IPS DF 6.9 (cell line): ENCODE results near the gene LRRC19.

Experiments used
- DNase-seq: peaks from one replicate; pipeline ENCODE4 v3.0.0-alpha.2; 2013; ENCODE audit warnings: low read depth, low spot score
- H3K27ac ChIP-seq: one replicate; pipeline ENCODE4 v1.5.1; 2013; ENCODE audit warnings: low read length, control low read depth
- H3K27me3 ChIP-seq: 2 replicates; pipeline ENCODE4 v1.6.1; 2013; ENCODE audit warnings: mild to moderate bottlenecking, low read length; ENCODE audit not compliant: control insufficient read depth, insufficient read depth
- H3K36me3 ChIP-seq: 2 replicates; pipeline ENCODE4 v1.6.1; 2013; ENCODE audit warnings: low read length; ENCODE audit not compliant: control insufficient read depth, insufficient read depth
- H3K4me1 ChIP-seq: 2 replicates; pipeline ENCODE4 v1.6.1; 2013; ENCODE audit warnings: low read length; ENCODE audit not compliant: control insufficient read depth, insufficient read depth
- H3K4me3 ChIP-seq: 2 replicates; pipeline ENCODE4 v1.5.1; 2013; ENCODE audit warnings: mild to moderate bottlenecking, low read length
- H3K9me3 ChIP-seq: 2 replicates; pipeline ENCODE4 v1.6.1; 2013; ENCODE audit warnings: low read length, inconsistent platforms; ENCODE audit not compliant: control insufficient read depth, insufficient read depth
- WGBS: extraction: QIAGEN DNeasy Blood & Tissue Kit; methylation state at CpG from one replicate; pipeline ENCODE4 v1.1.7; 2013; ENCODE audit warnings: mixed read lengths, missing lambda C conversion rate; ENCODE audit not compliant: insufficient read length, insufficient coverage; 5-methylcytosine and 5-hydroxymethylcytosine counted together

The LRRC19 gene

GRCh38 chr9:27022920-27023319 lies 17.4 kb upstream of the LRRC19 start:
- no peak overlapping the region for H3K27ac ChIP-seq
- 0 out of 2 replicates have a peak, but pooled peaks cover 2% of the 10 kb centered on the region for H3K36me3 ChIP-seq
- no peaks in the 10 kb centered on the region for H3K27me3 ChIP-seq
- H3K4me1 ChIP-seq: no peaks in the 10 kb centered on the region
- no peaks in the 10 kb centered on the region for H3K9me3 ChIP-seq
- no peak for DNase-seq
- no peak overlapping the region for H3K4me3 ChIP-seq
- WGBS: no CpG with 5 or more reads among the region's 5 CpGs

- Histone ChIP-seq H3K9me3 (no peaks in the 10 kb centered on the region), H3K4me1 (no peaks in the 10 kb centered on the region), H3K27me3 (no peaks in the 10 kb centered on the region), H3K27ac (no peak overlapping the region), H3K4me3 (no peak overlapping the region), H3K36me3 (0 out of 2 replicates have a peak, but pooled peaks cover 2% of the 10 kb centered on the region)
- no peak for DNase-seq
Observed at GRCh38 chr9:27019589-27019988, 14.1 kb upstream of the LRRC19 start.

- WGBS: no CpG with 5 or more reads among the region's 3 CpGs
- no peaks in the 10 kb centered on the region for H3K27me3 ChIP-seq
- H3K9me3 ChIP-seq: no peaks in the 10 kb centered on the region
Observed at GRCh38 chr9:27003426-27004077, 1.9 kb downstream of the LRRC19 start.

GRCh38 chr9:26995810-26996209 lies 9.7 kb downstream of the LRRC19 start:
- Histone ChIP-seq H3K4me1 (no peaks in the 10 kb centered on the region), H3K4me3 (no peak overlapping the region), H3K27ac (no peak overlapping the region), H3K27me3 (no peaks in the 10 kb centered on the region), H3K36me3 (no peaks in the 10 kb centered on the region), H3K9me3 (no peaks in the 10 kb centered on the region)
- DNase-seq: no peak
- no CpG with 5 or more reads among the region's 2 CpGs for WGBS

More at GRCh38 chr9:27003426-27004077, 1.9 kb downstream of the LRRC19 start:
- H3K27ac ChIP-seq: no peak overlapping the region
- no peaks in the 10 kb centered on the region for H3K36me3 ChIP-seq
- DNase-seq: no peak
- no peak overlapping the region for H3K4me3 ChIP-seq
- H3K4me1 ChIP-seq: no peaks in the 10 kb centered on the region

GRCh38 chr9:26983340-26983739 lies 22.1 kb downstream of the LRRC19 start:
- H3K36me3 ChIP-seq: no peaks in the 10 kb centered on the region; the same call in 1 of the 2 replicates
- H3K27me3 ChIP-seq: no peaks in the 10 kb centered on the region
- no peak overlapping the region for H3K27ac ChIP-seq
- H3K4me1 ChIP-seq: no peaks in the 10 kb centered on the region
- no CpG with 5 or more reads among the region's 1 CpG for WGBS
- H3K4me3 ChIP-seq: no peak overlapping the region
- DNase-seq: no peak
- no peaks in the 10 kb centered on the region for H3K9me3 ChIP-seq

GRCh38 chr9:26975728-26976707 lies 29.5 kb downstream of the LRRC19 start:
- H3K27ac ChIP-seq: no peak overlapping the region
- no peaks in the 10 kb centered on the region for H3K4me1 ChIP-seq
- no peaks in the 10 kb centered on the region for H3K36me3 ChIP-seq
- H3K27me3 ChIP-seq: no peaks in the 10 kb centered on the region
- WGBS: no CpG with 5 or more reads among the region's 18 CpGs
- no peaks in the 10 kb centered on the region for H3K9me3 ChIP-seq
- peak; percentile 13 for DNase-seq
- H3K4me3 ChIP-seq: no peak overlapping the region

- DNase-seq: no peak
- Histone ChIP-seq H3K4me3 (no peak overlapping the region), H3K9me3 (no peaks in the 10 kb centered on the region), H3K27me3 (no peaks in the 10 kb centered on the region), H3K36me3 (no peaks in the 10 kb centered on the region), H3K27ac (no peak overlapping the region), H3K4me1 (no peaks in the 10 kb centered on the region)
- no CpG with 5 or more reads among the region's 4 CpGs for WGBS
Observed at GRCh38 chr9:26974927-26975326, 30.5 kb downstream of the LRRC19 start.

- no peaks in the 10 kb centered on the region for H3K9me3 ChIP-seq
Observed at GRCh38 chr9:26973989-26974388, 31.5 kb downstream of the LRRC19 start.

GRCh38 chr9:26971721-26972120 lies 33.8 kb downstream of the LRRC19 start:
- DNase-seq: no peak
- H3K36me3 ChIP-seq: no peaks in the 10 kb centered on the region
- H3K4me1 ChIP-seq: no peaks in the 10 kb centered on the region
- H3K27me3 ChIP-seq: no peaks in the 10 kb centered on the region
- no peak overlapping the region for H3K4me3 ChIP-seq
- no peaks in the 10 kb centered on the region for H3K9me3 ChIP-seq
- no CpG with 5 or more reads among the region's 1 CpG for WGBS
- no peak overlapping the region for H3K27ac ChIP-seq

More at GRCh38 chr9:26973989-26974388, 31.5 kb downstream of the LRRC19 start:
- H3K27ac ChIP-seq: no peak overlapping the region
- WGBS: no CpG with 5 or more reads among the region's 5 CpGs
- H3K27me3 ChIP-seq: no peaks in the 10 kb centered on the region
- no peaks in the 10 kb centered on the region for H3K36me3 ChIP-seq
- H3K4me3 ChIP-seq: no peak overlapping the region
- no peaks in the 10 kb centered on the region for H3K4me1 ChIP-seq
- no peak for DNase-seq

- DNase-seq: no peak
- no peak overlapping the region for H3K27ac ChIP-seq
- WGBS: no CpG with 5 or more reads among the region's 6 CpGs
- H3K4me1 ChIP-seq: no peaks in the 10 kb centered on the region
- no peaks in the 10 kb centered on the region for H3K9me3 ChIP-seq
- H3K4me3 ChIP-seq: peak overlapping the region; percentile 63; the same call in 1 of the 2 replicates
- H3K27me3 ChIP-seq: no peaks in the 10 kb centered on the region
- no peaks in the 10 kb centered on the region for H3K36me3 ChIP-seq
Observed at GRCh38 chr9:26956860-26957233, 48.6 kb downstream of the LRRC19 start.
